Measurements from ENCODE around the gene B3GLCT. TPM values are rescaled to one million over a fixed set of nuclear protein-coding genes. Genes with fewer than 3 reads are reported as not detected.

The B3GLCT gene
- total and polyA plus RNA-seq, 2 donors (not counting 3 experiments of a cell fraction or from before 2014, with no cell fraction given), result 5.2 to 14.6 TPM

DNA sequence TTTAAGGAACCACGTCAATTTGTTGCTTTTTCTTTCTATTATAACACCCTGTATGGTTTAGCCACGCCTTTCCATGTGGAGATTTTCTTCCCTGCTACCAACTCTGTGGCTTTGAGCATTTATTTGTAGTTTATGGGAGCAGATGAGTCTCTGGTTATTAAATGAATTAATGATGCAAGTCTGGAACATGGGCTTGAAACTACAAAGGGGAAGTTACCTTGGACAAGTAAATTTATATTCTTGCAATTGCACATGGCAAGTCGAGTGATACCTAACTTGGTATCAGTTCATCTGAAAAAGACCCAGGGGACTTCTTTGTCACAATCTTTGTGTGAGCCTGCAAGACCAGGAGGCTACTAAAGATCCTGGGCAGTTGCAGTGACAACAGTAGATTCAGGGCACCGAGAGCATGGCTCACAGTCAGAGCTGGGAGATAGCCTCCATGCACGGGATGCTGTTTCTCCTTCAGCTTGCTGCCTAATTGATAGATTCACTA lies 24.4 kb downstream of the B3GLCT start:
- Histone ChIP-seq H3K36me3 (ENCODE audit: control insufficient read depth in 2 of 2, extremely low read depth in 1 of 2, insufficient read depth in 2 of 2, low read length in 2 of 2) (no peaks in the 10 kb centered on the region), H2AFZ (ENCODE audit: low read depth, low read length) (no peak overlapping the region), H3K9me3 (replicated peaks; ENCODE audit: control insufficient read depth, insufficient read depth, low read length) (no peaks in the 10 kb centered on the region), H3K79me2 (ENCODE audit: control insufficient read depth, insufficient read depth, low read length) (no peaks in the 10 kb centered on the region), H3K4me1 (ENCODE audit: control insufficient read depth, extremely low read depth, insufficient read depth, low read length) (no peaks in the 10 kb centered on the region), H3K9ac (replicated peaks; ENCODE audit: extremely low read depth, insufficient read depth, low read length) (no peak overlapping the region), H3K4me3 (replicated peaks in 1 of 3; ENCODE audit: insufficient read depth in 1 of 3, low read depth in 1 of 3, low read length in 3 of 3) (no peak overlapping the region), H3K9me1 (replicated peaks; ENCODE audit: control insufficient read depth, extremely low read depth, insufficient read depth, low read length) (no peaks in the 10 kb centered on the region), H4K20me1 (replicated peaks; ENCODE audit: control insufficient read depth, extremely low read depth, insufficient read depth, low read length) (no peaks in the 10 kb centered on the region), H3K27me3 (ENCODE audit: control insufficient read depth in 2 of 2, insufficient read depth in 2 of 2, low read length in 2 of 2) (no peaks in the 10 kb centered on the region), H3K4me2 (ENCODE audit: insufficient read depth, low read length) (no peak overlapping the region), H3K27ac (ENCODE audit: insufficient read depth, low read depth, low read length) (no peak overlapping the region)
- DNase-seq (ENCODE audit: low read depth, low spot score), result no peak
- TF ChIP-seq POLR2AphosphoS5 (IDR thresholded peaks at IDR 0.05; ENCODE audit: insufficient read depth, low read depth, low read length) (no peak), JUN (IDR thresholded peaks at IDR 0.05; ENCODE audit: borderline replicate concordance, insufficient read depth, insufficient read length, low read depth) (no peak), GATA2 (IDR thresholded peaks at IDR 0.05; ENCODE audit: insufficient read depth, insufficient read length, low read depth, low read length) (no peak), EZH2 (IDR thresholded peaks at IDR 0.05; ENCODE audit: borderline replicate concordance, low read depth, low read length, severe bottlenecking) (no peak), FOS (IDR thresholded peaks at IDR 0.05; ENCODE audit: borderline replicate concordance, insufficient read depth, low read length) (no peak)
- TF ChIP-seq, protein P1, sequence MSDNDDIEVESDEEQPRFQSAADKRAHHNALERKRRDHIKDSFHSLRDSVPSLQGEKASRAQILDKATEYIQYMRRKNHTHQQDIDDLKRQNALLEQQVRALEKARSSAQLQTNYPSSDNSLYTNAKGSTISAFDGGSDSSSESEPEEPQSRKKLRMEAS (IDR thresholded peaks at IDR 0.05; ENCODE audit: insufficient read depth, insufficient read length), result no peak
- ChIA-PET CTCF (interaction anchor here (1.0 to 6.1 kb wide), 2 partner anchors 12 kb away, joined by 3 to 28 read pairs; no protein-coding TSS in a partner anchor), POLR2A (no interaction called here)
- no peak for FAIRE-seq
- dilution Hi-C loops (cut with MboI; ENCODE audit: extremely low pct_ligation_motif_present, low sequenced_read_pairs) (no loop called here), intact Hi-C loops (cut with micrococcal nuclease) (no loop called here)
- no TSS peak for BruUV-seq (replicated peaks)

DNA sequence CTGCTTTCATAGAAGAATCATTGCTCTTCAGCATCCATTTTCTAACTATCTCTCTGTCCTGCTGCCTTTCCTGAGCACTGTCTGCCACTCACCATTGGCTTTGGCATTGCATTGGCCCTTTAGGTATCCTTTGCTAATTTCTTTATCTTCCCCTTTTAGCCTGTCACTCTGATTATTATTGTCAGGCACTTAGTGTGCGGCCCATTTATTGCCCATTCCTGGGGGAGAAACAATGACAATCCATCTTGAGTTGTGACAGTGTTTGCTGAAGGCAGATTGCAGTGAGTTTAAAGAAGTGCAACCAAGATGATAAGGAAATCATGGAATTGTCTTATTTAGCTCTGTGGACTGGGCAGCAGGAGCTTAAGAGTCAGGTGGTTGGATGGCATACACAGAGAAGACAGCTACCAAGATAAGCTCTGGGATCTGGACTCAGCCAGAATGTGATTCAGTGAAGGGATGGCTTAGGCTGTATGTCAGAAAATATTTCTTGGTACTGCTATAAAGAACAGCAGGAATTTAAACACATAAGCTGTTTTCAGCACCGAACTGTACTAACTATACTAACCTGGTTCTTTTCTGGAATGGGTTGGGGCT lies 25.3 kb downstream of the B3GLCT start:
- DNase-seq (ENCODE audit: low read depth, low spot score) (no peak), FAIRE-seq (no peak)
- no peaks in the 10 kb centered on the region for H3K9me3 ChIP-seq (replicated peaks; ENCODE audit: control insufficient read depth, insufficient read depth, low read length)
- no peak overlapping the region for H3K27ac ChIP-seq (ENCODE audit: insufficient read depth, low read depth, low read length)
- H4K20me1 ChIP-seq (replicated peaks; ENCODE audit: control insufficient read depth, extremely low read depth, insufficient read depth, low read length), result no peaks in the 10 kb centered on the region
- H3K36me3 ChIP-seq (ENCODE audit: control insufficient read depth in 2 of 2, extremely low read depth in 1 of 2, insufficient read depth in 2 of 2, low read length in 2 of 2), result no peaks in the 10 kb centered on the region
- H2AFZ ChIP-seq (ENCODE audit: low read depth, low read length), result no peak overlapping the region
- TF ChIP-seq, protein P2, sequence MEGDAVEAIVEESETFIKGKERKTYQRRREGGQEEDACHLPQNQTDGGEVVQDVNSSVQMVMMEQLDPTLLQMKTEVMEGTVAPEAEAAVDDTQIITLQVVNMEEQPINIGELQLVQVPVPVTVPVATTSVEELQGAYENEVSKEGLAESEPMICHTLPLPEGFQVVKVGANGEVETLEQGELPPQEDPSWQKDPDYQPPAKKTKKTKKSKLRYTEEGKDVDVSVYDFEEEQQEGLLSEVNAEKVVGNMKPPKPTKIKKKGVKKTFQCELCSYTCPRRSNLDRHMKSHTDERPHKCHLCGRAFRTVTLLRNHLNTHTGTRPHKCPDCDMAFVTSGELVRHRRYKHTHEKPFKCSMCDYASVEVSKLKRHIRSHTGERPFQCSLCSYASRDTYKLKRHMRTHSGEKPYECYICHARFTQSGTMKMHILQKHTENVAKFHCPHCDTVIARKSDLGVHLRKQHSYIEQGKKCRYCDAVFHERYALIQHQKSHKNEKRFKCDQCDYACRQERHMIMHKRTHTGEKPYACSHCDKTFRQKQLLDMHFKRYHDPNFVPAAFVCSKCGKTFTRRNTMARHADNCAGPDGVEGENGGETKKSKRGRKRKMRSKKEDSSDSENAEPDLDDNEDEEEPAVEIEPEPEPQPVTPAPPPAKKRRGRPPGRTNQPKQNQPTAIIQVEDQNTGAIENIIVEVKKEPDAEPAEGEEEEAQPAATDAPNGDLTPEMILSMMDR (IDR thresholded peaks at IDR 0.05; ENCODE audit: extremely low read depth in 1 of 2, insufficient read depth in 1 of 2, low read depth in 1 of 2, low read length in 2 of 2), result no peak
- TF ChIP-seq GATA2 (IDR thresholded peaks at IDR 0.05; ENCODE audit: insufficient read depth, insufficient read length, low read depth, low read length) (no peak), EZH2 (IDR thresholded peaks at IDR 0.05; ENCODE audit: borderline replicate concordance, low read depth, low read length, severe bottlenecking) (no peak)
- ChIA-PET CTCF (interaction anchor here (6.1 kb wide), 1 partner anchor 12 kb away, joined by 28 read pairs; no protein-coding TSS in a partner anchor), POLR2A (no interaction called here)
- H3K9ac ChIP-seq (replicated peaks; ENCODE audit: extremely low read depth, insufficient read depth, low read length), result no peak overlapping the region
- dilution Hi-C loops (cut with MboI; ENCODE audit: extremely low pct_ligation_motif_present, low sequenced_read_pairs) (loop anchor here (25.0 kb wide), 1 partner anchor 187 kb away; no protein-coding TSS in a partner anchor), intact Hi-C loops (cut with micrococcal nuclease) (no loop called here)
- H3K9me1 ChIP-seq (replicated peaks; ENCODE audit: control insufficient read depth, extremely low read depth, insufficient read depth, low read length), result no peaks in the 10 kb centered on the region
- H3K4me2 ChIP-seq (ENCODE audit: insufficient read depth, low read length), result no peak overlapping the region
- no peak overlapping the region for H3K4me3 ChIP-seq (replicated peaks in 1 of 3; ENCODE audit: insufficient read depth in 1 of 3, low read depth in 1 of 3, low read length in 3 of 3)
- no peaks in the 10 kb centered on the region for H3K4me1 ChIP-seq (ENCODE audit: control insufficient read depth, extremely low read depth, insufficient read depth, low read length)
- H3K27me3 ChIP-seq (ENCODE audit: control insufficient read depth in 2 of 2, insufficient read depth in 2 of 2, low read length in 2 of 2), result no peaks in the 10 kb centered on the region
- BruUV-seq (replicated peaks), result no TSS peak
- H3K79me2 ChIP-seq (ENCODE audit: control insufficient read depth, insufficient read depth, low read length), result no peaks in the 10 kb centered on the region

All from endothelial cell of umbilical vein (primary cell).